Gastrocnemius medialis (tissue), 4 donors: ENCODE measurements around the gene OR7G3.

Experiments used
- POLR2A ChIP-seq, 2 donors: fragments of 450-650 bp; IDR thresholded peaks; one replicate each; pipeline ENCODE4 v1.6.1; 2017; ENCODE audit warnings: antibody characterized with exemption in 2 of 2, mild to moderate bottlenecking in 2 of 2, moderate library complexity in 2 of 2
- TF ChIP-seq, protein P1 (sequence below), 5 experiments: fragments of 450-650 bp in 3 of 5; fragments of 200-600 bp in 2 of 5; sonication (generic) in 2 of 5; IDR thresholded peaks in 4 of 5; conservative IDR thresholded peaks in 1 of 5; 1 replicate in 4 of 5; 2 replicates in 1 of 5; pipeline ENCODE4 v1.5.1; 2016 to 2019; ENCODE audit warnings: antibody characterized with exemption in 5 of 5, mild to moderate bottlenecking in 3 of 5, moderate library complexity in 3 of 5

GRCh38 chr19:9107375-9107774 is 19.4 kb downstream of the OR7G3 start, which contains the start of gene OR7G2:
- TF ChIP-seq, protein P1, sequence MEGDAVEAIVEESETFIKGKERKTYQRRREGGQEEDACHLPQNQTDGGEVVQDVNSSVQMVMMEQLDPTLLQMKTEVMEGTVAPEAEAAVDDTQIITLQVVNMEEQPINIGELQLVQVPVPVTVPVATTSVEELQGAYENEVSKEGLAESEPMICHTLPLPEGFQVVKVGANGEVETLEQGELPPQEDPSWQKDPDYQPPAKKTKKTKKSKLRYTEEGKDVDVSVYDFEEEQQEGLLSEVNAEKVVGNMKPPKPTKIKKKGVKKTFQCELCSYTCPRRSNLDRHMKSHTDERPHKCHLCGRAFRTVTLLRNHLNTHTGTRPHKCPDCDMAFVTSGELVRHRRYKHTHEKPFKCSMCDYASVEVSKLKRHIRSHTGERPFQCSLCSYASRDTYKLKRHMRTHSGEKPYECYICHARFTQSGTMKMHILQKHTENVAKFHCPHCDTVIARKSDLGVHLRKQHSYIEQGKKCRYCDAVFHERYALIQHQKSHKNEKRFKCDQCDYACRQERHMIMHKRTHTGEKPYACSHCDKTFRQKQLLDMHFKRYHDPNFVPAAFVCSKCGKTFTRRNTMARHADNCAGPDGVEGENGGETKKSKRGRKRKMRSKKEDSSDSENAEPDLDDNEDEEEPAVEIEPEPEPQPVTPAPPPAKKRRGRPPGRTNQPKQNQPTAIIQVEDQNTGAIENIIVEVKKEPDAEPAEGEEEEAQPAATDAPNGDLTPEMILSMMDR (IDR thresholded peaks at IDR 0.05 in 4 of 5, conservative IDR thresholded peaks at IDR 0.05 in 1 of 5): no peak
- no peak for TF ChIP-seq POLR2A (IDR thresholded peaks at IDR 0.05)
